Stomach (tissue), 9 donors: ENCODE results near the gene ZNF419. TPM values are rescaled to one million over a fixed set of nuclear protein-coding genes. Genes with fewer than 3 reads are reported as not detected.
A peak's percentile ranks its signal among the peaks of the same experiment; 100 is the strongest.

Experiments
- DNase-seq, 2 donors: peaks; one replicate each; pipeline versions ENCODE4 v3.0.0 to v3.0.0-alpha.2; 2013 to 2019
- H3K27ac ChIP-seq, 5 donors: fragments of 200-600 bp in 4 of 5; sonication (generic) in 4 of 5; one replicate each; pipeline ENCODE4 v1.5.1; 2013 to 2019; ENCODE audit warnings: mild to moderate bottlenecking in 1 of 5, moderate library complexity in 1 of 5
- H3K27me3 ChIP-seq, 3 donors: fragments of 200-600 bp; sonication (generic); one replicate each; pipeline ENCODE4 v1.5.1; 2017 to 2019; ENCODE audit warnings: mixed run types in 1 of 3
- H3K36me3 ChIP-seq, 4 donors: fragments of 200-600 bp; sonication (generic); 1 replicate in 3 of 4; 2 replicates in 1 of 4; pipeline ENCODE4 v1.5.1; 2016 to 2019
- H3K4me1 ChIP-seq, 4 donors: fragments of 200-600 bp; sonication (generic); one replicate each; pipeline ENCODE4 v1.5.1; 2016 to 2019
- H3K4me3 ChIP-seq, 4 donors: fragments of 200-600 bp; sonication (generic) in 3 of 4; one replicate each; pipeline ENCODE4 v1.5.1; 2016 to 2019; ENCODE audit warnings: mild to moderate bottlenecking in 1 of 4
- H3K9me3 ChIP-seq, 4 donors: fragments of 200-600 bp; sonication (generic); one replicate each; pipeline ENCODE4 v1.5.1; 2016 to 2019
- CTCF ChIP-seq, 7 experiments: fragments of 450-650 bp in 4 of 7; fragments of 200-600 bp in 3 of 7; sonication (generic) in 3 of 7; IDR thresholded peaks; one replicate each; pipeline ENCODE4 v1.5.1; 2016 to 2019; ENCODE audit warnings: antibody characterized with exemption in 7 of 7, control low read depth in 2 of 7, mild to moderate bottlenecking in 1 of 7
- EP300 ChIP-seq: sonication (generic); formaldehyde crosslinking; IDR thresholded peaks from one replicate; pipeline ENCODE4 v1.6.1; 2017; ENCODE audit warnings: antibody characterized with exemption
- POLR2A ChIP-seq, 4 donors: fragments of 450-650 bp; IDR thresholded peaks; one replicate each; pipeline ENCODE4 v1.6.1; 2016; ENCODE audit warnings: antibody characterized with exemption in 4 of 4, control low read depth in 2 of 4, mild to moderate bottlenecking in 1 of 4, moderate library complexity in 1 of 4
- POLR2AphosphoS5 ChIP-seq, 3 donors: sonication (generic); formaldehyde crosslinking; IDR thresholded peaks; one replicate each; pipeline ENCODE4 v1.6.1; 2016; ENCODE audit warnings: antibody characterized with exemption in 3 of 3
- WGBS, 5 donors: extraction: QIAGEN DNeasy Blood & Tissue Kit in 3 of 5; methylation state at CpG; one replicate each; pipeline versions ENCODE4 v1.1.5 to v1.1.7; 2013 to 2018; 5-methylcytosine and 5-hydroxymethylcytosine counted together
- intact Hi-C: fragments of 100-400 bp; cut with DNase I; formaldehyde crosslinking; loops from one replicate; pipeline ENCODE4 v1.15.1; 2023; ENCODE audit warnings: low total_unique reads
- polyA plus RNA-seq, 3 donors: library from polyadenylated mRNA; stranded (reverse); fragments of 200-250 nt; gene quantifications; one replicate each; pipeline ENCODE4 v1.2.3, GENCODE V29; 2013
- total RNA-seq, 5 donors: library from RNA; depleted of rRNA; stranded (reverse); fragments of >200 nt; gene quantifications; one replicate each; pipeline versions ENCODE4 v1.1.0 to v1.2.3, GENCODE V29; 2014 to 2016
- donor health status: healthy with polysubstance abuse.
- donor health status: Bipolar disorder and iron deficiency.
- donor health status: healthy.

Gene ZNF419
- total and polyA plus RNA-seq, 8 donors, result 1.3 to 23.9 (median 4.6) TPM; not detected in 1

GRCh38 chr19:57443121-57443696 lies 44.3 kb upstream of the ZNF419 start:
- no peaks in the 10 kb centered on the region for H3K27me3 ChIP-seq
- H3K27ac ChIP-seq, result no peak overlapping the region
- no peaks in the 10 kb centered on the region for H3K4me1 ChIP-seq
- no peak overlapping the region for H3K4me3 ChIP-seq
- no peak for TF ChIP-seq POLR2A (IDR thresholded peaks at IDR 0.05)
- TF ChIP-seq EP300, result no peak
- TF ChIP-seq POLR2AphosphoS5 (IDR thresholded peaks at IDR 0.05), result no peak
- no peak for TF ChIP-seq CTCF (IDR thresholded peaks at IDR 0.05)
- H3K36me3 ChIP-seq, result peaks cover 27 to 94% (median 59%) of the 10 kb centered on the region in 4 donors
- intact Hi-C loops, result no loop called here
- 73 to 94% (median 79%) methylated on average over 5 of the region's 5 CpGs for WGBS, 5 donors
- peaks cover 22 to 99% (median 83%) of the 10 kb centered on the region in 4 donors for H3K9me3 ChIP-seq
- DNase-seq, result no peak

GRCh38 chr19:57452307-57452706 lies 35.2 kb upstream of the ZNF419 start:
- no peaks in the 10 kb centered on the region for H3K27me3 ChIP-seq
- intact Hi-C loops, result no loop called here
- H3K9me3 ChIP-seq, result peaks cover 9 to 92% (median 51%) of the 10 kb centered on the region in 4 donors
- no peak overlapping the region for H3K27ac ChIP-seq
- H3K36me3 ChIP-seq, result peaks cover 0 to 50% (median 2%) of the 10 kb centered on the region in 4 donors
- TF ChIP-seq EP300, result no peak
- no peak for TF ChIP-seq POLR2AphosphoS5 (IDR thresholded peaks at IDR 0.05)
- TF ChIP-seq POLR2A (IDR thresholded peaks at IDR 0.05), result no peak
- WGBS, 5 donors, result 89 to 99% (median 95%) methylated on average over 3 of the region's 3 CpGs
- DNase-seq, result no peak
- H3K4me1 ChIP-seq, result no peaks in the 10 kb centered on the region
- H3K4me3 ChIP-seq, result no peak overlapping the region

DNA sequence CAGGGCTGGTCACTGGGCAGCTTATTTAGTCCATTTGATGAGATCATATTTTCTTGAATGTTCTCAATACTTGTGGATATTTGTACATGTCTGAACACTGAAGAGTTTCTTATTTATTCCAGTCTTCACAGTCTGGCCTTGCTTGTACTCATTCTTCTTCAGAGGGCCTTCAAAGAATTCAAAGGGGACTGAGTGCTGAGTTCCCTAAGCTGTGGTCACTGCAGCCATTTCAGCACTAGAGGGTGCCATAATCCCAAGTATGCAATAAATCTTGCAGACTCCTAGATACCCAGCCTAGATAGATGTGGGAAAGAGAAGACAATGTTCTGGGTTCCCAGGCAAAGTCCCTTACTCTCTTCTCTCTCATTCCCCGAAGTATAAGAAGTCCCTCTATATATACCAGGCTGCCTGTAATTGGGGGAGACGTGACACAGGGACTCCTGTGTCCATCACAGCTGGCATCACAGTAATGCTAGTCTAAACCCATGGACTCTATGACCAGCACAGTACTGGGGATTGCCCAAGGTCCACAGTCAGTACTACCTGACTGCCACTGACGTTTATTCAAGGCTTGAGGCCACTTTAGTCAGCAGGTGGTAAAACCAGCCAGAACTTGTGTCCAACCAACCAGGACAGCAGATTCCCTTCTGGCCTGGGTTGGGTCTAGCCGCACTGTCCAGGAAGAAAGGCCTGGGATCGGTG lies 21.7 kb upstream of the ZNF419 start:
- TF ChIP-seq EP300 (no peak), CTCF (IDR thresholded peaks at IDR 0.05) (no peak), POLR2A (IDR thresholded peaks at IDR 0.05) (no peak), POLR2AphosphoS5 (IDR thresholded peaks at IDR 0.05) (no peak)
- Histone ChIP-seq H3K4me1 (no peaks in the 10 kb centered on the region), H3K27me3 (no peaks in the 10 kb centered on the region), H3K4me3 (no peak overlapping the region), H3K27ac (no peak overlapping the region), H3K9me3 (peaks cover 33 to 99% (median 86%) of the 10 kb centered on the region in 4 donors), H3K36me3 (peaks cover 0 to 49% (median 7%) of the 10 kb centered on the region in 4 donors)
- WGBS, 5 donors, result 73 to 95% (median 81%) methylated on average over 5 of the region's 5 CpGs
- DNase-seq, result peak in 1 of 2 donors; percentile 9
- intact Hi-C loops, result no loop called here

DNA sequence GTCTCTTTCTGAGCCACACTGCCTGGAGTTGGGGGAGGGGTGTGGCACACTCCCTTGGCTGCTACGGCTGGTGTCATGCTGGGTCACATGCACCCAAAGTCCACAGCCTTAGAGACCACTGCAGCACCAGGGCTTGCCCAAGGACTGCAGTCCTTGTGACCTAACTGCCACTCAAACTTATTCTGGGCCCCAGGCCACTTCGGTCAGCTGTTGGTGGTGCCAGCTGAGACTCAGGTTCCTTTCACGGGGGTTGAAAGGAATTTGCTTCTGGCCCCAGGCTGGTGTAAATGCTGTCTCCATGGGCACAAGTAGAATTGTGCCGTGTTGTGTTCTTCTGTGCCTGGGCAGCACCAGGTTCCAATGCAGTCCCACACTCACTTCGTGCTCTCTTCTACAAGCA lies 21.1 kb upstream of the ZNF419 start:
- intact Hi-C loops, result no loop called here
- no peak overlapping the region for H3K4me3 ChIP-seq
- H3K36me3 ChIP-seq, result peaks cover 0 to 52% (median 7%) of the 10 kb centered on the region in 4 donors
- TF ChIP-seq CTCF (IDR thresholded peaks at IDR 0.05), result no peak
- TF ChIP-seq POLR2AphosphoS5 (IDR thresholded peaks at IDR 0.05), result no peak
- TF ChIP-seq POLR2A (IDR thresholded peaks at IDR 0.05), result no peak
- no peak for TF ChIP-seq EP300
- H3K27me3 ChIP-seq, result no peaks in the 10 kb centered on the region
- DNase-seq, result no peak
- no peaks in the 10 kb centered on the region for H3K4me1 ChIP-seq
- H3K27ac ChIP-seq, result no peak overlapping the region
- WGBS, 5 donors, result 82 to 100% (median 95%) methylated on average over 4 to 5 of the region's 5 CpGs
- peaks cover 36 to 99% (median 88%) of the 10 kb centered on the region in 4 donors for H3K9me3 ChIP-seq
